Raji (cell line): ENCODE measurements around the gene RNF151.

ENCODE experiments used
- POLR2A ChIP-seq: IDR thresholded peaks from 2 replicates; pipeline ENCODE4 v1.6.1; 2011; ENCODE audit warnings: low read depth, low read length, control low read depth; ENCODE audit not compliant: insufficient read depth

The RNF151 gene

GRCh38 chr16:1990351-1991134 is 23.9 kb downstream of the RNF151 start:
- peak; percentile 59 for TF ChIP-seq POLR2A

GRCh38 chr16:1991135-1991551 is 24.5 kb downstream of the RNF151 start:
- TF ChIP-seq POLR2A, result peak; percentile 74

GRCh38 chr16:1991588-1991947 is 24.9 kb downstream of the RNF151 start:
- no peak for TF ChIP-seq POLR2A

- TF ChIP-seq POLR2A, result peak; percentile 63
Observed at GRCh38 chr16:1991948-1992703, 25.5 kb downstream of the RNF151 start.

GRCh38 chr16:1992704-1993317 is 26.2 kb downstream of the RNF151 start:
- no peak for TF ChIP-seq POLR2A

- TF ChIP-seq POLR2A, result peak; percentile 25; the same call in 1 of the 2 replicates
Observed at GRCh38 chr16:1993731-1994131, 27.1 kb downstream of the RNF151 start.

GRCh38 chr16:1997494-1998359 is 31.1 kb downstream of the RNF151 start:
- no peak for TF ChIP-seq POLR2A

- TF ChIP-seq POLR2A, result no peak
Observed at GRCh38 chr16:1998360-1998835, 31.7 kb downstream of the RNF151 start.

GRCh38 chr16:1998852-1999801 is 32.5 kb downstream of the RNF151 start:
- no peak for TF ChIP-seq POLR2A

GRCh38 chr16:1999866-2000514 is 33.3 kb downstream of the RNF151 start:
- TF ChIP-seq POLR2A, result no peak

- no peak for TF ChIP-seq POLR2A
Observed at GRCh38 chr16:2001035-2001434, 34.4 kb downstream of the RNF151 start.

- TF ChIP-seq POLR2A, result no peak
Observed at GRCh38 chr16:2001456-2002355, 35.0 kb downstream of the RNF151 start.
